Measurements from ENCODE around the gene IFNL2.
"Not testable (repeated sequence)": the region's sequence is repeated elsewhere in the genome, so short reads cannot be mapped to it uniquely, and the experiment has no call there.

- TF ChIP-seq, protein P1, sequence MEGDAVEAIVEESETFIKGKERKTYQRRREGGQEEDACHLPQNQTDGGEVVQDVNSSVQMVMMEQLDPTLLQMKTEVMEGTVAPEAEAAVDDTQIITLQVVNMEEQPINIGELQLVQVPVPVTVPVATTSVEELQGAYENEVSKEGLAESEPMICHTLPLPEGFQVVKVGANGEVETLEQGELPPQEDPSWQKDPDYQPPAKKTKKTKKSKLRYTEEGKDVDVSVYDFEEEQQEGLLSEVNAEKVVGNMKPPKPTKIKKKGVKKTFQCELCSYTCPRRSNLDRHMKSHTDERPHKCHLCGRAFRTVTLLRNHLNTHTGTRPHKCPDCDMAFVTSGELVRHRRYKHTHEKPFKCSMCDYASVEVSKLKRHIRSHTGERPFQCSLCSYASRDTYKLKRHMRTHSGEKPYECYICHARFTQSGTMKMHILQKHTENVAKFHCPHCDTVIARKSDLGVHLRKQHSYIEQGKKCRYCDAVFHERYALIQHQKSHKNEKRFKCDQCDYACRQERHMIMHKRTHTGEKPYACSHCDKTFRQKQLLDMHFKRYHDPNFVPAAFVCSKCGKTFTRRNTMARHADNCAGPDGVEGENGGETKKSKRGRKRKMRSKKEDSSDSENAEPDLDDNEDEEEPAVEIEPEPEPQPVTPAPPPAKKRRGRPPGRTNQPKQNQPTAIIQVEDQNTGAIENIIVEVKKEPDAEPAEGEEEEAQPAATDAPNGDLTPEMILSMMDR (IDR thresholded peaks at IDR 0.05), result not testable (repeated sequence)
- not testable (repeated sequence) for TF ChIP-seq EZH2, EZH2phosphoT487 (IDR thresholded peaks at IDR 0.05)
Measured at GRCh38 chr19:39268531-39269223, 481 bp downstream of the IFNL2 start.
